T-helper 17 cell (primary cell): ENCODE measurements around the gene ZCCHC24. TPM values are rescaled to one million over a fixed set of nuclear protein-coding genes. Genes with fewer than 3 reads are reported as not detected.
A peak's percentile ranks its signal among the peaks of the same experiment; 100 is the strongest.

Experiments used
- ATAC-seq: fragments of 150-1000 bp; cut with Tn5 transposase; 2 replicates; pipeline ENCODE4 v1.10.0; 2021; ENCODE audit warnings: mild to moderate bottlenecking, moderate library complexity
- DNase-seq, 3 donors: peaks; one replicate each; pipeline versions ENCODE4 v3.0.0 to v3.0.0-alpha.2; 2020 to 2021
- H3K9me3 ChIP-seq: one replicate; pipeline ENCODE4 v1.7.0; 2013; ENCODE audit warnings: low read length, mild to moderate bottlenecking; ENCODE audit not compliant: control insufficient read depth, poor library complexity, severe bottlenecking
- H3K27ac Mint-ChIP-seq: one replicate; pipeline ENCODE4 v1.8.0; 2022; ENCODE audit warnings: mild to moderate bottlenecking, moderate library complexity, mixed read lengths
- H3K27me3 Mint-ChIP-seq: one replicate; pipeline ENCODE4 v1.8.0; 2022; ENCODE audit warnings: mixed read lengths
- H3K36me3 Mint-ChIP-seq: one replicate; pipeline ENCODE4 v1.8.0; 2022; ENCODE audit warnings: low read depth, mixed read lengths
- H3K4me1 Mint-ChIP-seq: one replicate; pipeline ENCODE4 v1.8.0; 2022; ENCODE audit warnings: mild to moderate bottlenecking, mixed read lengths
- H3K4me3 Mint-ChIP-seq: one replicate; pipeline ENCODE4 v1.8.0; 2022; ENCODE audit warnings: mild to moderate bottlenecking, moderate library complexity, mixed read lengths
- total RNA-seq, 4 donors: library from RNA in 2 of 4; stranded (reverse) in 2 of 4; gene quantifications; one replicate each; pipeline ENCODE4 v1.2.3 and lab custom pipeline; 2022 to 2026

ZCCHC24 gene
- total RNA-seq, 2 donors from 2014 or later, result 1.1 to 1.3 TPM

DNA sequence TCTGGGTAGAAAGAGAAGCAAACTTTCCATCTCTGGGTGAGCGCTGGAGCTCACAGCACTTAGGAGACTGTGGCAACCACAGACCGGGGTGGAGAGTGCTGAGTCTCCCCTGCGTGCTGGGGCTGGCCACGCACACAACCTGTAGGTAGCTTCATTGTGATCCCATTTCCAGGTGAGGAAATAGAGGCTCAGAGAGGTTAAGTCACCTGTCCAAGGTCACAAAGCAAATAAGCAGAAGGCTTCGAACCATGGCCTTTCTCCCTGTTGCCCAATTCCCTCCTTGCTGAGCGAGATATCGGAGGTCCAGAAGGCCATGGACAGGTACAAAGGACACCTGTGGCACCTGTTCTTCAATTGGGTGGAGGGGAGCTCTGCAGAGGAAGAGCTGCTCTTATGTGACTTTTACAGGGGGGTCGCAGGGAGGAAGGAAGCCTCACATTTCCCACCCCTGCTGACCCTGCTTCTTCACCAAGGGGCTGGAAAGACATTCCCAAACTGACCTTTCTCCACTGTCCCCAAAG lies 39.4 kb downstream of the ZCCHC24 start:
- H3K4me1 Mint-ChIP-seq, result peaks cover 11% of the 10 kb centered on the region
- peaks cover 4% of the 10 kb centered on the region for H3K27me3 Mint-ChIP-seq
- no peaks in the 10 kb centered on the region for H3K36me3 Mint-ChIP-seq
- no peak overlapping the region for H3K27ac Mint-ChIP-seq
- no peak overlapping the region for H3K4me3 Mint-ChIP-seq
- no peaks in the 10 kb centered on the region for H3K9me3 ChIP-seq
- ATAC-seq, result no peak
- DNase-seq, result no peak

DNA sequence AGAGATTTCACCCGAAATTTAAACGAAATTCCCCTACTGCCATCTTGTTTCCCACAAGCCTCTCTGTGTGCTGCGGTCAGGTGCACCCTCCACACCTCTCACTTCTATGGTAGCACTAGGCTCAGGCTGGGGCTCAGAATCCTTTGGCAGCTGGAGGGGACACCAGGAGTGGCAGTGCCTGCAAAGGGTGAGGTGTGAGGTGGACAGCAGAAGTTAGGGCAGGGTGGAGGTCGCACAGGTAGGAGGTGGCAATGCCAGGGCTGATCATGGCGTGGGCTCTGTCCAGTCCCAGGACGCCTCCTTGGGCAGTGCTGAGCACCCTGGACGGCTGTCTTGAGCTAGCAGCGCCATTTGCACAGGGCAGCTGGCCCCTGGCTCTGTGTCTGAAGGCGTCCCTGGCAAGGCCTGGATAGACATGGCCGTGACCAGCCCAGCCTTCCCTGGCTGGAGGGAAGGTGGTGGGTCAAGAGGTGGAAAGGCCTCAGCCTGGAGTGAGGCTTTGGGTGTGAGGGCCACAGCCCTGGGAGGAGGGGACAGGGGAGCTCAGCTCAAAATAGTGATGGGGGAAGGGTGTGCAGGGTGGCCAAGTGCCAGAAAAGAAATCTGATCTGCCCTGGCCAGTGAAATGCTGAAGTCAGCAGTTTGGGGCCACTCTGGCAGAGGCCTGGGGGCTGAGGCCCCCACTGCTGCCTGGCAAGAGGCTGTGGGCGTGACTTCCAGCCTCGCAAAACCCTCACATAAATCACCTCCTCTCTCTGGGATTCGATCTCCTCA lies 40.0 kb downstream of the ZCCHC24 start:
- H3K36me3 Mint-ChIP-seq, result no peaks in the 10 kb centered on the region
- H3K4me1 Mint-ChIP-seq, result peaks cover 10% of the 10 kb centered on the region
- ATAC-seq (no peak), DNase-seq (no peak)
- H3K27ac Mint-ChIP-seq, result no peak overlapping the region
- H3K4me3 Mint-ChIP-seq, result no peak overlapping the region
- H3K27me3 Mint-ChIP-seq, result peaks cover 4% of the 10 kb centered on the region
- H3K9me3 ChIP-seq, result no peaks in the 10 kb centered on the region

- H3K4me1 Mint-ChIP-seq, result peaks cover 10% of the 10 kb centered on the region
- peaks cover 4% of the 10 kb centered on the region for H3K27me3 Mint-ChIP-seq
- ATAC-seq (no peak), DNase-seq (no peak)
- peak overlapping the region; percentile 29 for H3K27ac Mint-ChIP-seq
- H3K4me3 Mint-ChIP-seq, result no peak overlapping the region
- H3K36me3 Mint-ChIP-seq, result no peaks in the 10 kb centered on the region
- H3K9me3 ChIP-seq, result no peaks in the 10 kb centered on the region
These were observed 40.7 kb downstream of the ZCCHC24 start for GRCh38 chr10:79404690-79405131.

- Mint-ChIP-seq H3K4me1 (peaks cover 13% of the 10 kb centered on the region), H3K36me3 (no peaks in the 10 kb centered on the region), H3K27me3 (peaks cover 4% of the 10 kb centered on the region), H3K27ac (peak overlapping the region; percentile 29), H3K4me3 (no peak overlapping the region)
- DNase-seq (no peak), ATAC-seq (no peak)
- no peaks in the 10 kb centered on the region for H3K9me3 ChIP-seq
These were observed 41.2 kb downstream of the ZCCHC24 start for GRCh38 chr10:79404231-79404609.

- Mint-ChIP-seq H3K4me1 (peaks cover 13% of the 10 kb centered on the region), H3K27ac (no peak overlapping the region), H3K27me3 (peaks cover 4% of the 10 kb centered on the region), H3K4me3 (peak overlapping the region; percentile 12), H3K36me3 (no peaks in the 10 kb centered on the region)
- no peaks in the 10 kb centered on the region for H3K9me3 ChIP-seq
- ATAC-seq, result no peak
- DNase-seq, result no peak
These were observed 41.8 kb downstream of the ZCCHC24 start for GRCh38 chr10:79403441-79404230.

DNA sequence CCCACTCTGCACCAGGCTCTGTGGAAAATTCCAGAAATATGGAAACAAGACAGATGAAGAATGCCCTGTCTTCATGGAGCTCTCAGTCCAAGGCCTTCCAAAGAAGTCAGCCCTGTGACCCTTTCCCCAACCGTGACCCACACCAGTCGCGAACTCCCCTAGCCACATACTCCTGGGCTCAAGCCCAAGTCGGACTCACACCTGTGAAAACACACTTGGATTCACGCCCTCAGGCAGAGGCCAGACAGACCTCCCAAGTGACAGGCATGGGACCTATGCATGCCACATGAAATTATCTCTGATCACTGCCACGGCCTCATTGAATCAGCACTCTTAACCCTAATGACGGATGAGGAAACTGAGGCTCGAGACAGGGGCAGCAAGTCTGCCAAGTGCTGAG lies 42.5 kb downstream of the ZCCHC24 start:
- peak overlapping the region; percentile 47 for H3K4me3 Mint-ChIP-seq
- peaks cover 13% of the 10 kb centered on the region for H3K4me1 Mint-ChIP-seq
- no peaks in the 10 kb centered on the region for H3K9me3 ChIP-seq
- ATAC-seq (no peak), DNase-seq (no peak)
- no peak overlapping the region for H3K27ac Mint-ChIP-seq
- no peaks in the 10 kb centered on the region for H3K36me3 Mint-ChIP-seq
- H3K27me3 Mint-ChIP-seq, result peaks cover 4% of the 10 kb centered on the region

GRCh38 chr10:79402625-79402946 lies 42.8 kb downstream of the ZCCHC24 start:
- no peak overlapping the region for H3K27ac Mint-ChIP-seq
- H3K9me3 ChIP-seq, result no peaks in the 10 kb centered on the region
- H3K27me3 Mint-ChIP-seq, result peaks cover 6% of the 10 kb centered on the region
- no peak for ATAC-seq
- H3K36me3 Mint-ChIP-seq, result no peaks in the 10 kb centered on the region
- H3K4me1 Mint-ChIP-seq, result peaks cover 13% of the 10 kb centered on the region
- no peak for DNase-seq
- peak overlapping the region; percentile 47 for H3K4me3 Mint-ChIP-seq

- Mint-ChIP-seq H3K27ac (no peak overlapping the region), H3K4me1 (peaks cover 13% of the 10 kb centered on the region), H3K36me3 (no peaks in the 10 kb centered on the region), H3K27me3 (peaks cover 8% of the 10 kb centered on the region), H3K4me3 (no peak overlapping the region)
- no peak for ATAC-seq
- no peaks in the 10 kb centered on the region for H3K9me3 ChIP-seq
- DNase-seq, result no peak
These were observed 44.2 kb downstream of the ZCCHC24 start for GRCh38 chr10:79401015-79401921.

DNA sequence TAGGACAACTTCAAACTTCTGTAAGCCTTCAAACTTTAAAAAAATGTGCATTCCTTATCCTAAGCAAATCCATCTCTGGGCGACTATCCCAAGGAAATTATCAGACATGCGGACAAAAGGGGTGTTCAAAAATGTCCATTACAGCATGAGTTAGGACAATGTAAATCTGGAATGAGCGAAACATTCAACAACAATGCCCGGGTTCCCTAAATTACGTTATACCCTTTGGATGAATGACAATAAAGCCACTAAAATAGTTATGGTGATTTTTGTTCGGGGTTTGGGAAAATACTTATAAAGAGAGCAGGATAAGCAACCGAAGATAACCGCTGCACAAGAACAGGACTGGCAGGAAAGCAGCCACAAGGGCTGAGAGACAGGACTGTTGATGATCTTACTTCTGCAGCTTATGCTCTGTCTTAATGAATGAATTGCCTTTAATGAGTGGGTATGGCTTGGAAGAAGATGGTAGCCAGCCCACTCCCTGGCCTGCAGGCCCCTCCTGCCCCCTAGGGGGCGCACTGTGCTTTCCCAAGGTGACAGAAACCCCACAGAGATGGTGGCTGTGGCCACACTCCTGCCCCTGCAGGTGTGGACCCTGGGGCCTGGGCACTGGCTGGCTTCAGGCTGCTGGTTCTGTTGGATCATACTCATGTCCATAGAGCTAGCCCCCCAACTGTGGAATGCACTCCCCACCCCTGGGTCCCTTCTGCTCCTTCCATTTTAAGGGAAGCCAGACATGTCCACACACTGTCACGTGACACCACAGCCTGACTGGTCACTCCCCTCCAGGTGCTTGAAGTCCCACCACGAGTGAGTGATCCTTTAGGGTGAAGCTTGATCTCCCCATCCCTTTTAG lies 45.0 kb downstream of the ZCCHC24 start:
- no peak overlapping the region for H3K4me3 Mint-ChIP-seq
- H3K9me3 ChIP-seq, result no peaks in the 10 kb centered on the region
- DNase-seq (peak in 2 of 3 donors; percentile 26 to 27), ATAC-seq (peak; percentile 50)
- H3K36me3 Mint-ChIP-seq, result no peaks in the 10 kb centered on the region
- peaks cover 8% of the 10 kb centered on the region for H3K27me3 Mint-ChIP-seq
- H3K27ac Mint-ChIP-seq, result no peak overlapping the region
- H3K4me1 Mint-ChIP-seq, result peaks cover 13% of the 10 kb centered on the region

- DNase-seq (no peak), ATAC-seq (no peak)
- Mint-ChIP-seq H3K4me3 (no peak overlapping the region), H3K27me3 (peaks cover 8% of the 10 kb centered on the region), H3K4me1 (peaks cover 12% of the 10 kb centered on the region), H3K27ac (no peak overlapping the region), H3K36me3 (no peaks in the 10 kb centered on the region)
- H3K9me3 ChIP-seq, result no peaks in the 10 kb centered on the region
These were observed 46.1 kb downstream of the ZCCHC24 start for GRCh38 chr10:79399223-79399831.

GRCh38 chr10:79398642-79399041 lies 46.8 kb downstream of the ZCCHC24 start:
- Mint-ChIP-seq H3K36me3 (no peaks in the 10 kb centered on the region), H3K27ac (no peak overlapping the region), H3K4me3 (no peak overlapping the region), H3K4me1 (peaks cover 12% of the 10 kb centered on the region), H3K27me3 (peaks cover 8% of the 10 kb centered on the region)
- no peaks in the 10 kb centered on the region for H3K9me3 ChIP-seq
- no peak for ATAC-seq
- DNase-seq, result no peak
